ENCODE results near the gene GALNTL6. TPM values are rescaled to one million over a fixed set of nuclear protein-coding genes. Genes with fewer than 3 reads are reported as not detected.
A peak's percentile ranks its signal among the peaks of the same experiment; 100 is the strongest.

Gene GALNTL6
- total and polyA plus RNA-seq, 2 donors (not counting 1 experiment from before 2014, with no cell fraction given): 0.99 to 1.1 TPM

DNA sequence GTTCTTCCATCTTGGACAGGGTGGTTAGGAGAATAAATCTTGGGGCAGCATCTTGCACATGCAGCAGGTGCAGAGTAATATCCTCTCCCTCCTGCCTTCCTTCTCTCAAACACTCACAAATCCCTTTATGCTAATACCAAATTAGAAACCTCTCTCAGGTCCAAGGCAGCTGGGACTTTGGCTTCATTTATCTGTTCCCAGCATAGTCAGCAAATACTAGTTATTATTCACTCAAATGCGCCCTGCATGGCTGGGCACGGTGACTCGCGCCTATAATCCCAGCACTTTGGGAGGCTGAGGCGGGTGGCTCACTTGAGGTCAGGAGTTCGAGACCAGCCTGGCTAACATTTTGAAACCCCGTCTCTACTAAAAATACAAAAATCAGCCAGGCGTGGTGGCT is 1199.4 kb downstream of the GALNTL6 start:
- Mint-ChIP-seq H3K27me3 (peaks cover 6% of the 10 kb centered on the region), H3K4me3 (no peak overlapping the region), H3K27ac (no peak overlapping the region), H3K9me3 (ENCODE audit: insufficient read depth) (no peaks in the 10 kb centered on the region), H3K4me1 (no peaks in the 10 kb centered on the region)
- 100% methylated on average over 5 of the region's 8 CpGs for WGBS (ENCODE audit: insufficient coverage)
- no peaks in the 10 kb centered on the region for H3K4me1 ChIP-seq (ENCODE audit: control insufficient read depth in 2 of 2, insufficient read depth in 2 of 2, low read length in 2 of 2)
- no peak overlapping the region for H3K4me3 ChIP-seq (ENCODE audit: control extremely low read depth in 1 of 5, extremely low read depth in 1 of 5, insufficient read depth in 1 of 5, low read depth in 2 of 5, low read length in 4 of 5)
- no peaks in the 10 kb centered on the region for H3K27me3 ChIP-seq (replicated peaks in 1 of 4; ENCODE audit: control extremely low read depth in 1 of 4, control insufficient read depth in 3 of 4, insufficient read depth in 4 of 4, low read length in 3 of 4)
- no peaks in the 10 kb centered on the region for H3K9me3 ChIP-seq (ENCODE audit: control extremely low read depth in 1 of 3, control insufficient read depth in 2 of 3, insufficient read depth in 1 of 3, low read length in 2 of 3)
- no peaks in the 10 kb centered on the region for H3K36me3 ChIP-seq (replicated peaks in 1 of 2; ENCODE audit: control extremely low read depth in 1 of 2, control insufficient read depth in 1 of 2, extremely low read depth in 1 of 2, insufficient read depth in 2 of 2, low read length in 1 of 2)
- ChIA-PET POLR2A (interaction anchor here (0.5 kb wide), 1 partner anchor 155 kb away, joined by 4 read pairs; no protein-coding TSS in a partner anchor), CTCF (interaction anchor here (1.0 to 4.9 kb wide), 26 partner anchors 8 to 1108 kb away, joined by 3 to 181 read pairs (median 7); no protein-coding TSS in a partner anchor)
- ATAC-seq (ENCODE audit: low read depth) (no peak), DNase-seq (no peak)
- H2AFZ ChIP-seq (ENCODE audit: insufficient read depth, low read depth, low read length, poor library complexity, severe bottlenecking): no peak overlapping the region
- no peak overlapping the region for H3K27ac ChIP-seq (ENCODE audit: low read length in 2 of 2)
- H3K4me2 ChIP-seq (replicated peaks; ENCODE audit: low read depth, low read length, poor library complexity, severe bottlenecking): no peak overlapping the region
- no peaks in the 10 kb centered on the region for H4K20me1 ChIP-seq (ENCODE audit: control insufficient read depth, insufficient read depth, low read length, poor library complexity, severe bottlenecking)
- TF ChIP-seq EZH2 (IDR thresholded peaks at IDR 0.05; ENCODE audit: borderline replicate concordance, insufficient read depth, low read depth, low read length, poor library complexity, severe bottlenecking): no peak
- TF ChIP-seq, protein P1, sequence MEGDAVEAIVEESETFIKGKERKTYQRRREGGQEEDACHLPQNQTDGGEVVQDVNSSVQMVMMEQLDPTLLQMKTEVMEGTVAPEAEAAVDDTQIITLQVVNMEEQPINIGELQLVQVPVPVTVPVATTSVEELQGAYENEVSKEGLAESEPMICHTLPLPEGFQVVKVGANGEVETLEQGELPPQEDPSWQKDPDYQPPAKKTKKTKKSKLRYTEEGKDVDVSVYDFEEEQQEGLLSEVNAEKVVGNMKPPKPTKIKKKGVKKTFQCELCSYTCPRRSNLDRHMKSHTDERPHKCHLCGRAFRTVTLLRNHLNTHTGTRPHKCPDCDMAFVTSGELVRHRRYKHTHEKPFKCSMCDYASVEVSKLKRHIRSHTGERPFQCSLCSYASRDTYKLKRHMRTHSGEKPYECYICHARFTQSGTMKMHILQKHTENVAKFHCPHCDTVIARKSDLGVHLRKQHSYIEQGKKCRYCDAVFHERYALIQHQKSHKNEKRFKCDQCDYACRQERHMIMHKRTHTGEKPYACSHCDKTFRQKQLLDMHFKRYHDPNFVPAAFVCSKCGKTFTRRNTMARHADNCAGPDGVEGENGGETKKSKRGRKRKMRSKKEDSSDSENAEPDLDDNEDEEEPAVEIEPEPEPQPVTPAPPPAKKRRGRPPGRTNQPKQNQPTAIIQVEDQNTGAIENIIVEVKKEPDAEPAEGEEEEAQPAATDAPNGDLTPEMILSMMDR (IDR thresholded peaks at IDR 0.05): no peak
- no peaks in the 10 kb centered on the region for H3K79me2 ChIP-seq (ENCODE audit: control insufficient read depth, insufficient read depth, low read length)
- no peak overlapping the region for H3K9ac ChIP-seq (ENCODE audit: low read length)
- intact Hi-C loops (cut with micrococcal nuclease): loop anchor here (1.0 to 5.0 kb wide), 4 partner anchors 245 to 405 kb away; no protein-coding TSS in a partner anchor

DNA sequence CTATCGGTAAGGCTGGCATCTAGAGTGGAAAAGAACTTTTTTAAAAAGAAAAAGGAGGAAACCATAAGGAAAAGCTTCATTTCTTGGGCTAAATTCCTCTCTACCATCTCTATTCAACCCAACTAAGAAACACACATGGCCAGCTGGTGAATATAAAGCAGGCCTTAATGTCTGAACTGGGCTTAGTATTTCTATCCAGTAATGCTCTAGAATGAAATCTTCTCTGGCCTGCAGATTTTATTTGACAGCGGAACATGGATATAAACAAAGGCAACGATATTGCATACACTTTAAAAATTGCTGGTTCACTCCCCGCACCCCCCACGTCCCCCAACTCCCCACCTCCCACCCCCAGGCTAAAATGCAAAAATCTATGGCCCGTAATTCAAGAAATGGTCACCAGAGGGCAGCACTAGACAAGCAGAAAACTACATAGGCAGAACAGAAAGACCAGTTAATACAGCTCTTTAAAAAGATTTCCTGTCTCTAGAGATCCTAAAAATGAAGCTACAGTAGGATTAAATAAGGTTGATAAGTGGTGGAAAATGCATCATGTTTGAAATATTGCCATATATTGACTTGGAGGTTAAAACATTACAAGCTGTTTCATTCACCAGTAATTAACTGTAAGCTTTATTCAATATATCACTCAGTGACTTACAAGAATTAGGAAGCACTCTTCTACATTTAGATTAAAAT is 1200.2 kb downstream of the GALNTL6 start:
- intact Hi-C loops (cut with micrococcal nuclease): loop anchor here (1.0 to 5.0 kb wide), 4 partner anchors 244 to 404 kb away; no protein-coding TSS in a partner anchor
- H3K27me3 ChIP-seq (replicated peaks in 1 of 4; ENCODE audit: control extremely low read depth in 1 of 4, control insufficient read depth in 3 of 4, insufficient read depth in 4 of 4, low read length in 3 of 4): peaks cover 0 to 2% (median 0%) of the 10 kb centered on the region in 4 experiments
- no peak overlapping the region for H3K9ac ChIP-seq (ENCODE audit: low read length)
- no peak overlapping the region for H3K4me3 Mint-ChIP-seq
- no peak overlapping the region for H3K27ac Mint-ChIP-seq
- H3K4me1 ChIP-seq (ENCODE audit: control insufficient read depth in 2 of 2, insufficient read depth in 2 of 2, low read length in 2 of 2): no peaks in the 10 kb centered on the region
- no peaks in the 10 kb centered on the region for H3K9me3 Mint-ChIP-seq (ENCODE audit: insufficient read depth)
- ATAC-seq (ENCODE audit: low read depth) (peak; percentile 57), DNase-seq (peak; percentile 69)
- H3K4me3 ChIP-seq (ENCODE audit: control extremely low read depth in 1 of 5, extremely low read depth in 1 of 5, insufficient read depth in 1 of 5, low read depth in 2 of 5, low read length in 4 of 5): no peak overlapping the region
- 50% methylated on average over 2 of the region's 6 CpGs for WGBS (ENCODE audit: insufficient coverage)
- H3K9me3 ChIP-seq (ENCODE audit: control extremely low read depth in 1 of 3, control insufficient read depth in 2 of 3, insufficient read depth in 1 of 3, low read length in 2 of 3): no peaks in the 10 kb centered on the region
- H4K20me1 ChIP-seq (ENCODE audit: control insufficient read depth, insufficient read depth, low read length, poor library complexity, severe bottlenecking): no peaks in the 10 kb centered on the region
- no peak for TF ChIP-seq EZH2 (IDR thresholded peaks at IDR 0.05; ENCODE audit: borderline replicate concordance, insufficient read depth, low read depth, low read length, poor library complexity, severe bottlenecking)
- TF ChIP-seq, protein P1 (IDR thresholded peaks at IDR 0.05): peak; percentile 86
- ChIA-PET CTCF (interaction anchor here (0.6 to 4.9 kb wide), 57 partner anchors 9 to 1323 kb away, joined by 3 to 181 read pairs (median 4); no protein-coding TSS in a partner anchor), POLR2A (interaction anchor here (0.5 kb wide), 1 partner anchor 154 kb away, joined by 4 read pairs; no protein-coding TSS in a partner anchor)
- no peak overlapping the region for H3K4me2 ChIP-seq (replicated peaks; ENCODE audit: low read depth, low read length, poor library complexity, severe bottlenecking)
- H2AFZ ChIP-seq (ENCODE audit: insufficient read depth, low read depth, low read length, poor library complexity, severe bottlenecking): no peak overlapping the region
- no peaks in the 10 kb centered on the region for H3K79me2 ChIP-seq (ENCODE audit: control insufficient read depth, insufficient read depth, low read length)
- peaks cover 7% of the 10 kb centered on the region for H3K27me3 Mint-ChIP-seq
- H3K4me1 Mint-ChIP-seq: no peaks in the 10 kb centered on the region
- H3K27ac ChIP-seq (ENCODE audit: low read length in 2 of 2): no peak overlapping the region
- H3K36me3 ChIP-seq (replicated peaks in 1 of 2; ENCODE audit: control extremely low read depth in 1 of 2, control insufficient read depth in 1 of 2, extremely low read depth in 1 of 2, insufficient read depth in 2 of 2, low read length in 1 of 2): no peaks in the 10 kb centered on the region
